Endodermal cell (in vitro differentiated cells): ENCODE measurements around the gene TMEM129. TPM values are rescaled to one million over a fixed set of nuclear protein-coding genes. Genes with fewer than 3 reads are reported as not detected.

Experiments
- DNase-seq: peaks from one replicate; pipeline ENCODE4 v3.0.0-alpha.2; 2017
- H3K27ac ChIP-seq: 2 replicates; pipeline ENCODE4 v1.5.1; 2013; ENCODE audit warnings: mild to moderate bottlenecking, low read depth, low read length, moderate library complexity
- H3K27me3 ChIP-seq: 2 replicates; pipeline ENCODE4 v1.6.1; 2013; ENCODE audit warnings: mild to moderate bottlenecking, low read length, moderate library complexity; ENCODE audit not compliant: insufficient read depth, control insufficient read depth, poor library complexity, severe bottlenecking
- H3K36me3 ChIP-seq: 2 replicates; pipeline ENCODE4 v1.7.0; 2013; ENCODE audit warnings: mild to moderate bottlenecking, low read length, moderate library complexity; ENCODE audit not compliant: control insufficient read depth, insufficient read depth
- H3K4me1 ChIP-seq: one replicate; pipeline ENCODE4 v1.7.0; 2013; ENCODE audit warnings: low read length; ENCODE audit not compliant: control insufficient read depth, insufficient read depth
- H3K4me3 ChIP-seq: 2 replicates; pipeline ENCODE4 v1.5.1; 2013; ENCODE audit warnings: mild to moderate bottlenecking, low read length, moderate library complexity
- H3K9ac ChIP-seq: 2 replicates; pipeline ENCODE4 v1.6.1; 2013; ENCODE audit warnings: mild to moderate bottlenecking, low read length, moderate library complexity; ENCODE audit not compliant: poor library complexity, severe bottlenecking; ENCODE audit errors: extremely low read depth
- H3K9me3 ChIP-seq: 2 replicates; pipeline ENCODE4 v1.6.1; 2013; ENCODE audit warnings: mild to moderate bottlenecking, low read length, moderate library complexity; ENCODE audit not compliant: control insufficient read depth
- H3K27ac Mint-ChIP-seq: 2 replicates; pipeline ENCODE4 v1.8.0; 2020; ENCODE audit warnings: mixed read lengths
- H3K27me3 Mint-ChIP-seq: 2 replicates; pipeline ENCODE4 v1.8.0; 2021; ENCODE audit warnings: mild to moderate bottlenecking, mixed read lengths; ENCODE audit not compliant: insufficient read depth
- H3K36me3 Mint-ChIP-seq: 2 replicates; pipeline ENCODE4 v1.8.0; 2020; ENCODE audit warnings: low read depth, mixed read lengths
- H3K4me1 Mint-ChIP-seq: 2 replicates; pipeline ENCODE4 v1.8.0; 2020; ENCODE audit warnings: mixed read lengths
- H3K4me3 Mint-ChIP-seq: 2 replicates; pipeline ENCODE4 v1.8.0; 2020; ENCODE audit warnings: mild to moderate bottlenecking, moderate library complexity, mixed read lengths
- H3K9me3 Mint-ChIP-seq: 2 replicates; pipeline ENCODE4 v1.8.0; 2020; ENCODE audit warnings: mild to moderate bottlenecking, mixed read lengths
- CTCF ChIP-seq: fragments of 200-600 bp; sonication (generic); conservative IDR thresholded peaks from 2 replicates; pipeline ENCODE4 v1.5.0; 2021; ENCODE audit warnings: antibody characterized with exemption, mild to moderate bottlenecking
- WGBS, 2 experiments: methylation state at CpG; one replicate each; pipeline versions ENCODE4 v1.1.5 to v1.1.7; 2013; ENCODE audit warnings: missing lambda C conversion rate in 2 of 2, mixed read lengths in 1 of 2; ENCODE audit not compliant: insufficient coverage in 1 of 2, insufficient read length in 1 of 2; 5-methylcytosine and 5-hydroxymethylcytosine counted together
- total RNA-seq, 2 donors: library from RNA; stranded (reverse); fragmentation: NEBNext Ultra II Directional in 1 of 2; extraction: Animal tissue kit (Norgen Biotek cat#: 25700) in 1 of 2; gene quantifications; 2 replicates in 1 of 2; 3 replicates in 1 of 2; pipeline ENCODE4 v1.2.1, GENCODE V29; 2021

The TMEM129 gene
- total RNA-seq, 2 donors from 2014 or later, result 33.6 to 41.7 TPM

GRCh38 chr4:1716065-1716945, 4.8 kb downstream of the TMEM129 start:
- peak; percentile 35 for DNase-seq
- no peaks in the 10 kb centered on the region for H3K9me3 ChIP-seq
- no peak overlapping the region for H3K9ac ChIP-seq
- no peaks in the 10 kb centered on the region for H3K27me3 ChIP-seq
- 95 to 97% methylated on average over 4 to 15 of the region's 15 CpGs for WGBS, 2 experiments
- Mint-ChIP-seq H3K27me3 (no peaks in the 10 kb centered on the region), H3K9me3 (no peaks in the 10 kb centered on the region), H3K4me1 (peaks cover 12% of the 10 kb centered on the region), H3K4me3 (no peak overlapping the region), H3K36me3 (peaks cover 6% of the 10 kb centered on the region), H3K27ac (no peak overlapping the region)
- no peak for TF ChIP-seq CTCF
- H3K36me3 ChIP-seq, result peaks cover 7% of the 10 kb centered on the region
- H3K27ac ChIP-seq, result no peak overlapping the region
- peaks cover 3% of the 10 kb centered on the region for H3K4me1 ChIP-seq
- no peak overlapping the region for H3K4me3 ChIP-seq

GRCh38 chr4:1715002-1715758, 5.9 kb downstream of the TMEM129 start:
- Histone ChIP-seq H3K9ac (no peak overlapping the region), H3K4me3 (no peak overlapping the region), H3K9me3 (no peaks in the 10 kb centered on the region), H3K27me3 (no peaks in the 10 kb centered on the region), H3K4me1 (peaks cover 3% of the 10 kb centered on the region), H3K36me3 (peaks cover 11% of the 10 kb centered on the region), H3K27ac (no peak overlapping the region)
- no peak for TF ChIP-seq CTCF
- Mint-ChIP-seq H3K4me3 (no peak overlapping the region), H3K36me3 (peaks cover 12% of the 10 kb centered on the region), H3K4me1 (peaks cover 18% of the 10 kb centered on the region), H3K27me3 (no peaks in the 10 kb centered on the region), H3K9me3 (no peaks in the 10 kb centered on the region), H3K27ac (no peak overlapping the region)
- WGBS, 2 experiments, result 93 to 95% methylated on average over 16 of the region's 16 CpGs
- DNase-seq, result no peak

GRCh38 chr4:1714303-1715001, 6.7 kb downstream of the TMEM129 start:
- H3K4me3 ChIP-seq, result no peak overlapping the region
- H3K9me3 ChIP-seq, result no peaks in the 10 kb centered on the region
- H3K27ac ChIP-seq, result no peak overlapping the region
- Mint-ChIP-seq H3K36me3 (peaks cover 17% of the 10 kb centered on the region), H3K27me3 (no peaks in the 10 kb centered on the region), H3K9me3 (no peaks in the 10 kb centered on the region), H3K4me1 (peaks cover 18% of the 10 kb centered on the region), H3K27ac (peak overlapping the region; percentile 10), H3K4me3 (peak overlapping the region; percentile 86)
- 84 to 89% methylated on average over 5 to 9 of the region's 9 CpGs for WGBS, 2 experiments
- H3K27me3 ChIP-seq, result no peaks in the 10 kb centered on the region
- H3K9ac ChIP-seq, result no peak overlapping the region
- peak; percentile 76 for DNase-seq
- H3K4me1 ChIP-seq, result peaks cover under 1% of the 10 kb centered on the region
- TF ChIP-seq CTCF, result peak; percentile 25
- peaks cover 12% of the 10 kb centered on the region for H3K36me3 ChIP-seq
